Measurements from ENCODE around the gene LSAMP. TPM values are rescaled to one million over a fixed set of nuclear protein-coding genes. Genes with fewer than 3 reads are reported as not detected.

The LSAMP gene
- total RNA-seq, 4 donors from 2014 or later, result 4.3 to 5.2 (median 5.0) TPM

- no peaks in the 10 kb centered on the region for H3K4me1 ChIP-seq
- no peak overlapping the region for H3K4me3 ChIP-seq
- no peaks in the 10 kb centered on the region for H3K27me3 ChIP-seq
- H3K36me3 ChIP-seq, result no peaks in the 10 kb centered on the region
- TF ChIP-seq CTCF (IDR thresholded peaks at IDR 0.05) (no peak), EP300 (IDR thresholded peaks at IDR 0.05) (no peak), POLR2AphosphoS5 (IDR thresholded peaks at IDR 0.05) (no peak), POLR2A (IDR thresholded peaks at IDR 0.05) (no peak)
- no peaks in the 10 kb centered on the region for H3K9me3 ChIP-seq
- H3K27ac ChIP-seq, result no peak overlapping the region
- DNase-seq (ENCODE audit: low spot score in 2 of 2), result no peak
These were observed 185.3 kb downstream of the LSAMP start for GRCh38 chr3:116259984-116260383.

GRCh38 chr3:116256843-116257485, 188.3 kb downstream of the LSAMP start:
- H3K27ac ChIP-seq, result no peak overlapping the region
- 50% methylated on average over 4 of the region's 4 CpGs for WGBS
- no peak overlapping the region for H3K4me3 ChIP-seq
- no peak for DNase-seq (ENCODE audit: low spot score in 2 of 2)
- TF ChIP-seq POLR2AphosphoS5 (IDR thresholded peaks at IDR 0.05), result no peak
- no peak for TF ChIP-seq POLR2A (IDR thresholded peaks at IDR 0.05)
- no peak for TF ChIP-seq CTCF (IDR thresholded peaks at IDR 0.05)
- H3K9me3 ChIP-seq, result no peaks in the 10 kb centered on the region
- H3K36me3 ChIP-seq, result no peaks in the 10 kb centered on the region
- no peaks in the 10 kb centered on the region for H3K4me1 ChIP-seq
- no peaks in the 10 kb centered on the region for H3K27me3 ChIP-seq

- no peaks in the 10 kb centered on the region for H3K9me3 ChIP-seq
- H3K4me1 ChIP-seq, result no peaks in the 10 kb centered on the region
- no peaks in the 10 kb centered on the region for H3K27me3 ChIP-seq
- H3K4me3 ChIP-seq, result no peak overlapping the region
- no peak for DNase-seq (ENCODE audit: low spot score in 2 of 2)
- H3K36me3 ChIP-seq, result no peaks in the 10 kb centered on the region
- no peak overlapping the region for H3K27ac ChIP-seq
- 68% methylated on average over 3 of the region's 3 CpGs for WGBS
- TF ChIP-seq CTCF (IDR thresholded peaks at IDR 0.05), result no peak
- TF ChIP-seq POLR2AphosphoS5 (IDR thresholded peaks at IDR 0.05), result no peak
- no peak for TF ChIP-seq POLR2A (IDR thresholded peaks at IDR 0.05)
These were observed 190.7 kb downstream of the LSAMP start for GRCh38 chr3:116254541-116254940.

- Histone ChIP-seq H3K27ac (no peak overlapping the region), H3K4me3 (no peak overlapping the region), H3K36me3 (no peaks in the 10 kb centered on the region), H3K4me1 (no peaks in the 10 kb centered on the region), H3K9me3 (no peaks in the 10 kb centered on the region), H3K27me3 (no peaks in the 10 kb centered on the region)
- TF ChIP-seq POLR2AphosphoS5 (IDR thresholded peaks at IDR 0.05) (no peak), POLR2A (IDR thresholded peaks at IDR 0.05) (no peak), EP300 (IDR thresholded peaks at IDR 0.05) (no peak), CTCF (IDR thresholded peaks at IDR 0.05) (no peak)
- 55% methylated on average over 4 of the region's 4 CpGs for WGBS
- DNase-seq (ENCODE audit: low spot score in 2 of 2), result no peak
These were observed 191.8 kb downstream of the LSAMP start for GRCh38 chr3:116253511-116253910.

GRCh38 chr3:116247605-116248004, 197.7 kb downstream of the LSAMP start:
- DNase-seq (ENCODE audit: low spot score in 2 of 2), result no peak
- WGBS, result 57% methylated on average over 1 of the region's 1 CpG

More at GRCh38 chr3:116247605-116248004, 197.7 kb downstream of the LSAMP start:
- H3K27me3 ChIP-seq, result no peaks in the 10 kb centered on the region
- no peak for TF ChIP-seq EP300 (IDR thresholded peaks at IDR 0.05)
- no peak for TF ChIP-seq POLR2A (IDR thresholded peaks at IDR 0.05)
- no peak for TF ChIP-seq CTCF (IDR thresholded peaks at IDR 0.05)
- no peak for TF ChIP-seq POLR2AphosphoS5 (IDR thresholded peaks at IDR 0.05)
- no peaks in the 10 kb centered on the region for H3K9me3 ChIP-seq
- no peak overlapping the region for H3K27ac ChIP-seq
- H3K4me1 ChIP-seq, result no peaks in the 10 kb centered on the region
- H3K36me3 ChIP-seq, result no peaks in the 10 kb centered on the region
- no peak overlapping the region for H3K4me3 ChIP-seq
